GM18505 (cell line): ENCODE measurements around the gene PLA2G12A.

Experiments used
- ATAC-seq: cut with Tn5 transposase; IDR thresholded peaks from one replicate; pipeline ENCODE4 v1.9.1; 2021; ENCODE audit not compliant: unreplicated experiment
- POLR2A ChIP-seq: IDR thresholded peaks from 4 replicates; pipeline ENCODE4 v1.6.1; 2011; ENCODE audit warnings: borderline replicate concordance; ENCODE audit not compliant: insufficient read depth, insufficient read length; ENCODE audit errors: extremely low read depth

PLA2G12A gene

GRCh38 chr4:109745830-109746229 is 16.0 kb upstream of the PLA2G12A start:
- TF ChIP-seq POLR2A, result no peak
- ATAC-seq, result no peak

- ATAC-seq, result no peak
- TF ChIP-seq POLR2A, result no peak
Observed at GRCh38 chr4:109739547-109739946, 9.7 kb upstream of the PLA2G12A start.

- ATAC-seq, result no peak
- no peak for TF ChIP-seq POLR2A
Observed at GRCh38 chr4:109738104-109738872, 8.4 kb upstream of the PLA2G12A start.

DNA sequence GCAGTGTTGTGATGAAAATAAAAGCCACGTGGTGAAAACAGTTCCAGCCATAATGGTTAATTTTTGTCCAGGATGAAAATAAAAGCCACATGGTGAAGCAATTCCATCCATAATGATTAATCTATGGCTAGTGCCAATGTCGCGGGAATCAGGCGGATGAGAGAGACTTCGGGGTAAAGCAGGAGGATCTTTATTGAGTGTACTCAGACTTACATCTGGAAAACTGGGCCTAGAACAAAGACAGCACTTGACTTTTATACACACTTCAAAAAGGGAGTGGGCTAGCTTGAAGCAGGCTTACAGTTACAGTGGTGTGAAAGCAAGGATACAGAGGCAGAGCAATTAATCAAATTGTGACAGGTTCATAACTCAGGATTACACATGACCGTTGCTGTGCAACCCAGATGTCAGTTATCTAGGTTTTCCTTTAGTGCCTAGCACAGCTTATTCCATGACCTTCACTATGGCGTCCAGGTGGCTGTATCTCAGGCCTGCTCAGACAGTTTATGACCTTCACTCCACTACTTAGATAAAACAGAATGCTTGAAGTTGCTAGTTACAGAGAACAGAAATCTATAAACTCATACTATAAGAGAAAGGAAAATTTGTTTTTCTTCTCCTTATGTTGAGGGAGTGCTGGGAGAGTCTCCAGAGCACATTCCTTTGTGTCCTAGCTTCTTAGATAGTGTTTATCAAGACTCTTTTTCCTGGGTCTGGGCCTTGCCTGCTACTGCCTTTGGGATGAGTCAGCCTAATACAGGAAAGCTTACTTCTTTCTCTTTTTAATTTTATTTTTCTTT is 5.9 kb upstream of the PLA2G12A start:
- no peak for TF ChIP-seq POLR2A
- no peak for ATAC-seq

DNA sequence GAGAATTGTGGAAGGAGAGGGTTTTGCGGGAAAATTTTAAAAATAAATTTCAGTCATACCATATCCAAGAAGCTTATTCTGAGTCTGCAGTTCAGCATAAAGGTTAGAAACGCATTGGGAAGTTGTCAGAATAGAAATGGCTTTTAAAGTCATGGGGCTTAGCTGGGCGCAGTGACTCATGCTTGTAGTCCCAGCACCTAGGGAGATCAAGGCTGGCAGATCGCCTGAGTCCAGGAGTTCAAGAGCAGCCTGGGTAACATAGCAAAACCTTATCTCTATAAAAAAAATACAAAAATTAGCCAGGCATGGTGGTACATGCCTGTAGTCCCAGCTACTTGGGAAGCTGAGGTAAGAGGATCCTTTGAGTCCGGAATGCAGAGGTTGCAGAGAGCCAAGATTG is 3.9 kb upstream of the PLA2G12A start:
- TF ChIP-seq POLR2A, result no peak
- ATAC-seq, result no peak

GRCh38 chr4:109730619-109731545 is 1.0 kb upstream of the PLA2G12A start:
- ATAC-seq, result no peak
- TF ChIP-seq POLR2A, result no peak

- no peak for TF ChIP-seq POLR2A
- ATAC-seq, result no peak
Observed at GRCh38 chr4:109729117-109729717, 653 bp downstream of the PLA2G12A start.

DNA sequence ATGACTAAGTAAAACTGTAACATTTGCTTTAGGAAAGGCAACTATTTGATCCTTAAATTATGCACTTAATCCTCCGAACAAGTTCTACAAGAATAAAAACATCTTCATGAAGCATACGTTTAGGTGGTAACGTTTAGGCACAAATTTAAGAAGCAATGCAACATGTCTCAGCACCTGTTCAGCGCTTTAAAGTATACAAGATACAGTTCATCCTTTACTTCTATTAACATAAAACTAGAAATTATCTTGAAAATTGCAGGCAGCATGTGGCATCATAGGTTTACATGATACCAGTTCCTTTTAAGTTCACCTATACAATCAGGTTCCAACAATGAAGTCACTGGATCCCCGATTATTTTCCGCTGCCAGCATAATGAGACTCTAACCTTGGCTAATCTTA is 1.5 kb downstream of the PLA2G12A start:
- TF ChIP-seq POLR2A, result no peak
- no peak for ATAC-seq

DNA sequence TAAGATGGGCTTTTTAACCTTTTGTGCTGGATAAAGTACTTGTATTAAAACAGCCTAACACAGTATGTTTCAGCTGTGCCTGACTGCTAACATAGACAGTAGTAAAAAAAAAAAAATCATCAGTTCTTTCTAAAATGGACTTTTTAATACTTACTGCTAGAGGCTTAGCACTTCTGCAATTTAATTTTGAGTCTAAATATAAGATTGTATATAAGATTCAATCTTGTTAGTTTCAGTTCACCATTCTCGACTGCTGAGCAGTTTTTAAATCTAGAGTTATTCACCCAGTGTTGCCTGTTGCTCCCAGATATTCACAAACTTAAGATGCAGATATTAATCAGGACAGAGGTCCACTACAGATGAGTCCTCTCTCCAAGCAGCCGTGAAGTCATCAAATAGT is 6.8 kb downstream of the PLA2G12A start:
- ATAC-seq, result no peak
- TF ChIP-seq POLR2A, result no peak

GRCh38 chr4:109722357-109722756 is 7.5 kb downstream of the PLA2G12A start:
- ATAC-seq, result no peak
- no peak for TF ChIP-seq POLR2A

- no peak for ATAC-seq
- no peak for TF ChIP-seq POLR2A
Observed at GRCh38 chr4:109721033-109721432, 8.8 kb downstream of the PLA2G12A start.

DNA sequence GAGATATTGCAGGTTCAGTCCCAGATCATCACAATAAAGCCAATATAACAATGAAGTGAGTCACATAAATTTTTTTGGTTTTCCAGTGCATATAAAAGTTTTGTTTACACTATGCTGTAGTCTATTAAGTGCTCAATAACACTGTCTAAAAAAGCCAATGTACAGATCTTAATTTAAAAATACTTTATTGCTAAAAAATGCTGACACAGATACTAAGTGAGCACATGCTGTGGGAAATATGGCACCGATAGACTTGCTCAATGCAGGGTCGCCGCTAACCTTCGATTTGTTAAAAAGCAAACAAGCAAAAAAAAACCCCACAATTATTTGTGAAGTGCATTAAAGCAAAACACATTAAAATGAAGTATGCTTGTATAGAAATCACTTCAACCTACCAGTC is 10.3 kb downstream of the PLA2G12A start:
- no peak for ATAC-seq
- no peak for TF ChIP-seq POLR2A

- ATAC-seq, result no peak
- TF ChIP-seq POLR2A, result no peak
Observed at GRCh38 chr4:109718759-109719158, 11.1 kb downstream of the PLA2G12A start.
